Right cardiac atrium (tissue), 5 donors: Measurements from ENCODE around the gene TSPOAP1. TPM values are rescaled to one million over a fixed set of nuclear protein-coding genes. Genes with fewer than 3 reads are reported as not detected.
A peak's percentile ranks its signal among the peaks of the same experiment; 100 is the strongest.

Experiments used
- ATAC-seq, 2 donors: fragments of 200-7000 bp; cut with Tn5 transposase; one replicate each; pipeline versions ENCODE4 v1.8.0 to v1.9.1; 2020; ENCODE audit warnings: moderate library complexity in 2 of 2, mild to moderate bottlenecking in 1 of 2
- DNase-seq, 3 donors: peaks; one replicate each; pipeline ENCODE4 v3.0.0-alpha.2; 2020
- H3K27ac ChIP-seq: one replicate; pipeline ENCODE4 v1.5.1; 2013; ENCODE audit warnings: mild to moderate bottlenecking, low read length, control low read depth, moderate library complexity
- H3K27me3 ChIP-seq: one replicate; pipeline ENCODE4 v1.6.1; 2013; ENCODE audit not compliant: control insufficient read depth, insufficient read depth
- H3K4me1 ChIP-seq: one replicate; pipeline ENCODE4 v1.6.1; 2013; ENCODE audit warnings: low read length; ENCODE audit not compliant: control insufficient read depth, insufficient read depth
- H3K4me3 ChIP-seq: one replicate; pipeline ENCODE4 v1.5.1; 2013; ENCODE audit warnings: low read length, control low read depth
- H3K9me3 ChIP-seq: one replicate; pipeline ENCODE4 v1.6.1; 2013; ENCODE audit warnings: low read length; ENCODE audit not compliant: control insufficient read depth
- WGBS: extraction: QIAGEN DNeasy Blood & Tissue Kit; methylation state at CpG from one replicate; pipeline ENCODE4 v1.1.7; 2013; 5-methylcytosine and 5-hydroxymethylcytosine counted together
- intact Hi-C, 4 donors: fragments of 100-400 bp; cut with DNase I; formaldehyde crosslinking; loops; one replicate each; pipeline versions ENCODE4 v1.11.0 to v1.14.0; 2022 to 2023
- polyA plus RNA-seq: library from polyadenylated mRNA; stranded (reverse); fragments of 200-250 nt; gene quantifications from one replicate; pipeline ENCODE4 v1.2.3, GENCODE V29; 2013
- total RNA-seq, 4 donors: library from RNA; stranded (reverse); fragmentation: NEBNext Ultra II Directional; extraction: Animal tissue kit (Norgen Biotek cat#: 25700); gene quantifications; one replicate each; pipeline ENCODE4 v1.2.1, GENCODE V29; 2021
- donor health status: healthy with polysubstance abuse.
- donor health status: DM: no; HTN: yes; CAD: no.
- donor health status: DM: no; HTN: no; CAD: no.
- donor health status: DM: no; HTN: yes; CAD: no; lungs with severe emphysema.
- donor health status: DM: yes; HTN: yes; CAD: no.

The TSPOAP1 gene
- total and polyA plus RNA-seq, 5 donors = 7.0 to 21.5 (median 17.2) TPM

DNA sequence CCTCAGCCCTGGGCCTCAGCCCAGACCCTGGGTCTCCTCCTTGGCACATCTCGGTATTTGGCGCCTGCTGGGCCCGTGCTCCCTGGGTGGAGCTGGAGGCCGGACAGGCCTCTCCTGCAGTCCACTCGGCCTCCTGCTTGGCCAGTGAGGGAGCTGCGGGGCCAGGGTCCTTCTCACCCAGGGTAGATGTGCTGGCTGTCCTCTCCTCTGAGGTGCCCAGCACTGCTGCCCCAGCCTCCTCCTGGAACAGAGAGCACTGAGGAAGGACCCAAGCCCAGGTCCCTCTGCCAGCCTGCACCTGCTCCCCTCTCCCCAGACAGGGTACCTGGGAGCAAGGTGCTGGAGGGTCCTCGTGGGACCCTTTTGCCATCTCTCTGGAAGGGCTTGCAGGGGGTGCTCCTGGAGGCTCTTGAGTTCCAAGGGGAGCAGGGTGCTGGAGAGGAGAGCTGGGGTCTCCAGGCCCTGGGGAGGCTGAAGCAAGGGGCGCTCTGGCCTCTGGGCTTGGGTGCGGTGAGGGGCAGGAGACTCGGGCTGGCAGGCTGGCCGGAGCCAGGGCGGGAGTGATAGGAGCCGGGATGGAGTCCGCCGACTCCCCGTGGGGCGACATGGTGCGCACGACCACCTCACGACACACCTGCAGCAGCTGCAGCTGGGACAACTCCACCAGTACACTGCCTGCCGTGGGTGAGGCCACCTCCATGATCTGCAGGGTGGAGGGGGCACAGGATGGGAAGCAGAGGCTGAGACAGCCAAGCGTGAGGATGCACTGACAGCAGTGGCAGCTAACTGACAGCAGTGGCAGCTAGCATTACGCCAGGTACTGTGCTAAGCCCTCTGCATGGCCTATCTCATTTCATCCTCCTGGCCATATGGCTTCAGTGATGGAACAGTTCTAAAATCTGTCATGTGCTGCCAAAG, 17.8 kb downstream of the TSPOAP1 start:
- H3K27me3 ChIP-seq = no peaks in the 10 kb centered on the region
- no peaks in the 10 kb centered on the region for H3K4me1 ChIP-seq
- WGBS = 86% methylated on average over 23 of the region's 23 CpGs
- DNase-seq (peak in 1 of 3 donors; percentile 13), ATAC-seq (no peak)
- H3K9me3 ChIP-seq = no peaks in the 10 kb centered on the region
- no peak overlapping the region for H3K4me3 ChIP-seq
- intact Hi-C loops = loop anchor here in 2 of 4 donors (10.0 kb wide), 1 partner anchor 134 kb away; no protein-coding TSS in a partner anchor
- no peak overlapping the region for H3K27ac ChIP-seq

DNA sequence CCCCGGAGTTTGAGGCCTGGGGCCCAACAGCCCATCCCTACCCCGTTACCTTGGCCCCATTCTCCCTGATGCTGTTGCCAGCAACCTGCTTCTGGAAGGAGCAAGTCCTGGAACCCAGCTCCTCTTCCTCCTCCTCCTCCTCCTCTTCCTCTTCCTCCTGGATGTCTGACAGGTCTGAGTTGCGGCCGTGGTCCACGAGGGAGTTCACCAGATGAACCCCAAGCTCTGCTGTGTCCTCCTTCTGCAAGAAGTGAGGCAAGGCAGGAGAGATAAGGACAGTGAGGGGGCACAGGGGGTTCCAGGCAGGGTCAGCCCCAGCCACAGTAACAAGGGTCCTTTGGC, 18.7 kb downstream of the TSPOAP1 start:
- Histone ChIP-seq H3K4me1 (no peaks in the 10 kb centered on the region), H3K27me3 (no peaks in the 10 kb centered on the region), H3K27ac (no peak overlapping the region), H3K9me3 (no peaks in the 10 kb centered on the region), H3K4me3 (no peak overlapping the region)
- ATAC-seq (no peak), DNase-seq (peak in 1 of 3 donors; percentile 13)
- intact Hi-C loops = loop anchor here in 3 of 4 donors (10.0 kb wide), 1 partner anchor 135 kb away; no protein-coding TSS in a partner anchor
- 57% methylated on average over 5 of the region's 5 CpGs for WGBS

DNA sequence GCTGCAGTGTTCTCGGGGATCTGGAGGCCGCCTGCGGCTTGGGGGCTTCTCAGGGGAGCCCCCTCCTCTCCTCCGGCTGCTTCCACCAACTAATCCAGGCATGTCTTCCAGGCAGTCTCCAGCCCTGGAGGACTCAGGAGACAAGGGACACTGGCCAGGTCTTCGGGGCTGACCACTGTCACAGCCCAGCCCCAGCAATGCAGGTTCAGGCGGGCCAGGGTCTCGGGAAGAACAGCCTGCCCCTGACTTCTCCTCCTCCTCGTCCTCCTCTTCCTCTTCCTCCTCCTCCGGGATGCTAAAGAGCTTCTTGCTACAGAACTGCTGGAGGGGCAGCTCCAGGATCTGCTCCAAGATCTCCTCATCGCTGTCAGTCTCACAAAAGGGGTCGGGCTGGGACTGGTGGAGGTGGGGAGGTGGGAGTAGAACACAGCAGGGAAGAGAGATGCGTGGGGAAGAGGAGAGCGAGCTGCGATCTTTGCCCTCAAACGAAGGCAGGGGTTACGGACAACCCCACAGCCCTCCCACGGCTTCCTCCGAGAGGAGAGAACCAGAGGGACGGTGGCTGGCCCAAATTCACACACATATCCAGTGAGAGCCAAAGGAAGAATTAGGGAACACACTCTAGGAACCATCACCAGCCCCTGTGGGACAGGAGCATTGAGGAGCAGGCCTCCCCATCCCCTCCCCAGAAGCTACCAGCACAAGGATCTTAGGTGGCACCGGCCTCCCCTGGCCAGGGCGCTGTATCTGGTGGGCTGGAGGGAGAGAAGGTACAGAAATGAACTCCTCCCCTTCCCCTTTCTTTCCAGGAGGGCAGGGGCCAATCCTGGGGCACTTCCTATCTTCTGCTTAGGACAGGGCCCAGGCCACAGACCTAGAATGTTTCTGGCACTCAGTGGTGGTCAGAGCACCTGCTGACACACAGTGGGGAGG, 19.3 kb downstream of the TSPOAP1 start:
- ATAC-seq (no peak), DNase-seq (peak in 1 of 3 donors; percentile 16)
- intact Hi-C loops = loop anchor here in 1 of 4 donors (10.0 kb wide), 1 partner anchor 136 kb away; no protein-coding TSS in a partner anchor
- WGBS = 73% methylated on average over 21 of the region's 21 CpGs
- Histone ChIP-seq H3K9me3 (no peaks in the 10 kb centered on the region), H3K4me1 (no peaks in the 10 kb centered on the region), H3K4me3 (no peak overlapping the region), H3K27me3 (no peaks in the 10 kb centered on the region), H3K27ac (no peak overlapping the region)

DNA sequence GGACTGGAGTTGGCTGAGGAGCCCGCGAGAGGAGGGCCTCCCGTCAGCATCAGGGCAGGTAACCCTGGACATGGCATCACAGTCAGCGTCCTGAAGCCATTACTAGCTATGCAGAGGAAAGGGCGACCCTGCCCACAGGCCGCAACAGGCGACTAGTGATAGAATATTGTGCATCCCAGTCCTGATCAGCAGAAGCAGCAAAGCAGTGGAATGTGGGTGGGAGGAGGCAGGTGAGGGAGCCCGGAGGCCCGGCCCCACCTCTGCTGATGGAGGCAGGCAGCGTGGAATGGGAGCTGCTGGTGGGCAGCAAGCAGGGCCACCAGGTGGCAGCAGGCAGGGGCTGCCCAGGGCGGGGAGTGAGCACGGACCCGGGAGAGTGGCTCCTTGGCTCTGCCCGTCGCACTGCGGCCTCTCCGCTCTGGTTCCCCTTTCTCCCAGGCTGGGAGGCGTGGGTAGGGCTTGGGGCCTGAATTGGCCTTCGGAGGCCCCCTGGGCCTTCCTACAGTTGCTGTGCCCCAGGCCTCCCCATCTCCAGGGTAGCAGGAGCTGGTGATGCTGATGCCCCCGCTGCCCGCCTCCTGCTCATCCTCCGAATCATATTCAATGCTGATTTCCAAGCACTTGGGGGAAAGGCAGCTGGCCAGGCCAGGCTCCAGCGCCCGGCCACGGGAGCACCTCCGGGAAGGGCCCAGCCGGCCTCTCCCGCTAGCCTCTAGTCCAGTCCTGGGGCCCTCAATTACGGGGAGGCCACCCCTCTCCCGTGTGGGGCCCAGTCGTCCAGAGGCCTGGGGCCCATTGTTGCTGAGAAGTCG, 20.2 kb downstream of the TSPOAP1 start:
- no peak overlapping the region for H3K27ac ChIP-seq
- no peaks in the 10 kb centered on the region for H3K4me1 ChIP-seq
- intact Hi-C loops = loop anchor here in 1 of 4 donors (10.0 kb wide), 1 partner anchor 136 kb away; no protein-coding TSS in a partner anchor
- no peaks in the 10 kb centered on the region for H3K9me3 ChIP-seq
- H3K4me3 ChIP-seq = no peak overlapping the region
- WGBS = 68% methylated on average over 32 of the region's 32 CpGs
- ATAC-seq (no peak), DNase-seq (peak in 1 of 3 donors; percentile 46)
- H3K27me3 ChIP-seq = no peaks in the 10 kb centered on the region

DNA sequence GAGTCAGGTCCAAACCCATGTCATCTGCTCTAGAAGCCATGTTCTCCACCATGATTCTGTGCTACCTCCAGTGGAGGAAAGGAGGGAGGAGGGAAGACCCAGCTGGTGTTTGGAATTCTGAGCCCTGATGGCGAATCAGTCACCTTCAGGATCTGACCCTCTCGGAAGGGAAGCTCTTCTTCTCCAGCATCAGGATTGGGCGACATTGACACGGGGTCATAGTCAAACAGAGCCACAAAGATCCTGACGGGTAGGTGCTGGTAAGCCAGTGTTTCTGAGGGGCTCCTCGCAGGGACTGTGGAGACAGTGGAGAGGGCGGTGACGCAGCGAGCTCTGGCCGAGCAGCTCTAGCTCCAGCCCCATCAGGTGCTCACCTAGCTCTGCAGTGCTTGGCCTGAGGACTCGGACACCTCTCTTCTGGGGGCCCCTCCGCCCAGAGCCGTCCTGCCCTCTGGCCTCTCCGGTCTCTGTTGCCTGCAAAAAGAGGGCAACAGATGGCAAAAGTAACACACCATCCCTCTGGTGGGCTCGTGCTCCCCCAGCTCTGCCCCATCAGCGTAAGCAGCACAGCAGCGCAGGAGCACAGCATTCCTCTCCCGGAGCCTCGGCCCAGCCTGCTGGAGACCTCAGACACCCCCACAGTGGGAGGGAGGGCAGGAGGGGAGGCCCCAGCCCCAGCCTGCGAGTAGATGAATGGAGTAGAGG, 21.0 kb downstream of the TSPOAP1 start:
- WGBS = 81% methylated on average over 20 of the region's 20 CpGs
- DNase-seq = peak in 1 of 3 donors; percentile 30
- Histone ChIP-seq H3K4me3 (no peak overlapping the region), H3K9me3 (no peaks in the 10 kb centered on the region), H3K27ac (no peak overlapping the region), H3K27me3 (no peaks in the 10 kb centered on the region), H3K4me1 (no peaks in the 10 kb centered on the region)
- ATAC-seq = no peak
- intact Hi-C loops = loop anchor here in 1 of 4 donors (10.0 kb wide), 1 partner anchor 137 kb away; no protein-coding TSS in a partner anchor

DNA sequence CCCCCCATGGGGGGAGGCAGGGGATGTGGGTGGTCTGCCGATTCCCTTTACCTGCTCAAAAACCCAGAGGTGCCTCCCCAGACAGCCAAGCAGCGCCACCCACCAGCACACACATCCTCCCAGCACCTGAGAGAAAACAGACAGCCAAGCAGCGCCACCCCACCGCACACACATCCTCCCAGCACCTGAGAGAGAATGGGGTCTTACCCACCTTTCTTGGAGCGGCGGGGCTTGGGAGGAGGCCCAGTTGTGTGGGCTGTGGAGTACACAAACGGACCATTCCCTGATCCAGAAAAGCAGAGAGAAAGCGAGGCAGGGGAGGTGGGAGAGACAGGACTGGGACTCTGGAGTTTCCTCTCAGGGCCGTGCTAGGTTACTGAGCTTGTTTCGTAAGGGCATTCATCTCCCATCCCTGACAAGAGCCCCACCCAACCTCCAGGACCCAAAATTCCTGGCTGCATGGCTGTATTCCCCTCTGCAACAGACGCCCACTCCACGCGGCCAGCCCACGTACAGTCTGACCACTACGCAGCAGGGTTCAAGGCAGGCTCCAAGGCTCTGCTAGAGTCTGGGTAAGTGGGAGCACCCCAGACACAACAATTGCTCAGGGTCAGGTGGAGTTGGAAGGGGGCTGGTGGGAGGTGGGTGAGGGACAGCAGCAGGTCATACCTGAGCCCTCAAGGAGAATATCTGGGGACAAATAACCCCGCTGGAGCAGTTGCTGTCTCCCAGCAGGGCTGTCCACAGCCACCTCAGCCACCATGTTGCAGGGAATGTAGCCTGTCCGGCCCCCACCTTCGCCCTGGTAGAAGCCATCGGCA, 22.3 kb downstream of the TSPOAP1 start:
- Histone ChIP-seq H3K27ac (no peak overlapping the region), H3K27me3 (no peaks in the 10 kb centered on the region), H3K4me1 (no peaks in the 10 kb centered on the region), H3K9me3 (no peaks in the 10 kb centered on the region), H3K4me3 (no peak overlapping the region)
- WGBS = 83% methylated on average over 19 of the region's 19 CpGs
- DNase-seq (no peak), ATAC-seq (no peak)
- intact Hi-C loops = loop anchor here in 1 of 4 donors (10.0 kb wide), 1 partner anchor 138 kb away; no protein-coding TSS in a partner anchor

DNA sequence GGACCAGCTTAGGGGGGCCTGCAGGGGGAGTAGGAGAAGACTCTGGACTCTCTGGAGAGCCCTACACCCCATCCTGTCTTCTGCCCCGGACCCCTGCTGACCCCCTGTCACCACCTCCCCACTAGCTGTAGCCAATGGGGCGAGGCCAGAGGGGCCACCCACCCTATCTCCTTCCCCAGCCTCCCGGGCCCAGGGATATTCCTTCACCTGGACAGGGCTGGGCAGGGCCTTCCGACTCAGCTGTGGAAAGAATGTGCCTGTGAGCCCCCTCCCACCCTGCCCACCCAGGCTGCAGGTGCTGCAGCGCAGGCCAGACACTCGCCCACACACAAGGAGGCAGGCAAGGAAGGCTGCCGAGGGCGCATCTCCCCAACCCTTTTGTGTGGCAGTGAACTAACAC, 23.0 kb downstream of the TSPOAP1 start:
- H3K4me3 ChIP-seq = no peak overlapping the region
- intact Hi-C loops = loop anchor here in 1 of 4 donors (10.0 kb wide), 1 partner anchor 139 kb away; no protein-coding TSS in a partner anchor
- WGBS = 76% methylated on average over 8 of the region's 8 CpGs
- DNase-seq = no peak
- H3K4me1 ChIP-seq = no peaks in the 10 kb centered on the region
- no peaks in the 10 kb centered on the region for H3K9me3 ChIP-seq
- no peaks in the 10 kb centered on the region for H3K27me3 ChIP-seq
- H3K27ac ChIP-seq = no peak overlapping the region
- no peak for ATAC-seq

DNA sequence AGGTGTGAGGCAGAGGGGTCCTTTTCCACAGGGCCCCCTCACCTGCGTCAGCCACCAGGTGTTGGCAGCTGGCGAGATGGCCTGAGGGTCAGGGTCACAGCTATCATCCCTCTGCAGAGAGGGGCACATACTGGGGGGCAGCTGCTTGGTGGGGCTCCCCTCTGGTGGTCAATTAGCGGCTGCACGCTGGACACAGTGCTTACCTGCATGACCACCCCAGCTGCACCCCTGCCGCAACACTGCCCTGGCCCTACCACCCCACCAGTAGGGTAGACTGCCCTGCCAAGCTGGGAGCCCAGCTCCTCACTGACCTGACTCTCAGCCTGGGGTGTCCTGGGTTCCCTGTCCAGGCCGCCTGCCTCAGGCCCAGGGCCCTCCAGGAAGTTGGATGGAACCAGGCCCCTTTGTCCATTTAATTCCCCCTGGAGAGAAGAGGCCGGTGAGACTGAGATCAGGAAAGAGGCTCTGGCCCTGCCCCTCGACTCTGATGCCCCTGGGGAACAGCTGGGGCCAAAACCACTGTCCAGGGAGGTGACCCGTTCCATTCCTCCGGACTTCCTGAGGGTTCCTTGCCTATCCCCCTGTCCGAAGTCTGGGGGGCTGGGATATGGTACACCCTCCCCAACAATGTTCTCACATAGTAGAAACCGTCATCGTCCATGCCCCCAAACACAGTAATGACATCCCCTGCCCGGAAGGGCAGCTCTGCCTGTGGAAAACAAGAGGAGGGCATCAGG, 23.7 kb downstream of the TSPOAP1 start:
- DNase-seq = no peak
- Histone ChIP-seq H3K27ac (no peak overlapping the region), H3K9me3 (no peaks in the 10 kb centered on the region), H3K27me3 (no peaks in the 10 kb centered on the region), H3K4me3 (no peak overlapping the region), H3K4me1 (no peaks in the 10 kb centered on the region)
- 76% methylated on average over 14 of the region's 14 CpGs for WGBS
- intact Hi-C loops = loop anchor here in 1 of 4 donors (10.0 kb wide), 1 partner anchor 140 kb away; no protein-coding TSS in a partner anchor
- ATAC-seq = peak in 1 of 2 donors; percentile 12
